Coronary artery (tissue), 2 donors: ENCODE results near the gene NPAP1.

Source experiments
- DNase-seq: peaks from one replicate; pipeline ENCODE4 v3.0.0-alpha.2; 2017; ENCODE audit warnings: low spot score
- H3K27ac ChIP-seq, 2 donors: fragments of 200-600 bp; sonication (generic); one replicate each; pipeline ENCODE4 v1.5.1; 2016 to 2019
- H3K4me3 ChIP-seq: fragments of 200-600 bp; sonication (generic); 2 replicates; pipeline ENCODE4 v1.5.1; 2016; ENCODE audit warnings: mild to moderate bottlenecking, moderate library complexity
- CTCF ChIP-seq: fragments of 200-600 bp; sonication (generic); IDR thresholded peaks from one replicate; pipeline ENCODE4 v1.5.1; 2019; ENCODE audit warnings: antibody characterized with exemption

NPAP1 gene

GRCh38 chr15:24696842-24697241 is 21.3 kb downstream of the NPAP1 start:
- Histone ChIP-seq H3K4me3 (no peak overlapping the region), H3K27ac (no peak overlapping the region)
- no peak for DNase-seq
- TF ChIP-seq CTCF, result no peak

GRCh38 chr15:24718289-24719082 is 42.9 kb downstream of the NPAP1 start:
- DNase-seq, result peak; percentile 50
- no peak overlapping the region for H3K4me3 ChIP-seq
- TF ChIP-seq CTCF, result no peak
- no peak overlapping the region for H3K27ac ChIP-seq

DNA sequence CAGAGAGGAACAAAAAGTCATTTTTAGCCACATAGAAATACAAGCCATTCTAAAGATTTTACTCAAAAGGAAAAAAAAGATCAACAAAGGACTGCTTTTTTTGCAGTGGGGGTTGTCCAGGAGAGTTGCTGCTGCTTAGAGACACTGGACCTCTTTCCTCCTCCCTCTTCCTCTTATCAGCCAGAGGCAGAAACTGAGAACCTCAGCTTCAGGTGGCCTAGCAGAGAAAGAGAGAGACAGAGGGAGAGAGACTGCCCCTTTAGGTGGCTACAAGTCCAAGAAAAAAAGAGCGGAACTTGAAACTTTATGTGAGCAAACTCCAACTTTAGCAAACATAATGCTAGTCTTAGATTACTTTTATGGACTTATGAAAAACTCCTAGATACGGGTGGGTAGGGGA is 54.2 kb downstream of the NPAP1 start:
- H3K4me3 ChIP-seq, result no peak overlapping the region
- DNase-seq, result no peak
- TF ChIP-seq CTCF, result no peak
- no peak overlapping the region for H3K27ac ChIP-seq
